GM04504 (cell line): ENCODE measurements around the gene RARRES1.

Source experiments
- DNase-seq: peaks from one replicate; pipeline ENCODE4 v3.0.0-alpha.2; 2012; ENCODE audit warnings: low read depth

The RARRES1 gene

DNA sequence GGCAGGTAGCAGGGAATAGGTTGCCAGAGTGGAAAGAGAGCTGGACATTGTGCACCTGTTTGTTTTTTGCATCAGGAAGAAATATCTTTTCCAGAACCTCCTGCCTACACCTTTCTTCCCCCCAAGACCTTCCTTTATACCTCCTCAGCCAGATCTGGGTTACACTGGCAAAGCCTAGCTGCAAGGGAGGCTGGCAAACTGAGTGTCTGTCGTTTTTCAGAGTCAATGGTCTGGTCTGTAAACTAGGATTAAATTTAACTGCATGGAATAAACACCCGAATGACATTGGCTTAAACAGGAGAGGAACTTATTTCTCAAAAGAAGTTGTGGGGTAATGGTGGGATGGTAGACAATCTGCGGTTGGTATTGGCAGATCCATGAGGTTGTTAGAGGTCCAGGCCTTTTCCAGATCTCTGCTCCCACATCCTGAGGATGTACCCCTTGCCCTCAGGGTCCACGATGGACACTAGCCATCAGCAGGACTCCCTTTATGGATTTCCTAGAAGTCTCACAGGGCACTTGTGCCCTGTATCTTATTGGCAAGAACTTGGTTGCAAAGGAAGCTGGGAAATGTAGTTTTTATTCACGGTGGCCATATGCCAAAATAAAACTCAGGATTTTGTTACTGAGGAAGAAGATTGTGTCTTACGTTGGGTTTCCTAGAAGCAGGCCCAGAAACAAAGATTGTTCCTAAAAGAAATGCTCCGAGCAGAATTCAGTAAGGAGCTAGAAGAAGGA is 3.2 kb upstream of the RARRES1 start:
- DNase-seq: no peak

DNA sequence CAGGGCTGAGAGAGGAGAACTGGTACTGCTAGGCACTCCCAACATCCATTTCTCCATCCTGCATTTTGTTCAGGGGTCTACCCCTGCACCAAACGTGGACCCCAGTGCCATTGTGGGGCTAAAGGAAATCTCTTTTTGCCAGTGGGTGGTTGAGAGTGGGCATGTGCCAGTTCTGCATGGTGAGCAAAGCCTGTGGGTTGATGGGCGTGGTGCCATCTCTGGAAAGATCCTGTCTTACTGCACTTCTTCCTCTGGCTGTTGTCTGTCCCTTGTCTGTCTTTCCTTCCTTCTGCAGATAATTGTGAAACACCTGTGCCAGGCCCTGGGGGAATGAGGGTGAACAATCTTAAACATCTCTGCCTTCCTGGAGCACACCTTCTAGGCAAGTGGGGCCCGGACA is 1.4 kb upstream of the RARRES1 start:
- DNase-seq: no peak

GRCh38 chr3:158732856-158733200 is 571 bp upstream of the RARRES1 start:
- DNase-seq: no peak

GRCh38 chr3:158731486-158731885 is 771 bp downstream of the RARRES1 start:
- DNase-seq: no peak

DNA sequence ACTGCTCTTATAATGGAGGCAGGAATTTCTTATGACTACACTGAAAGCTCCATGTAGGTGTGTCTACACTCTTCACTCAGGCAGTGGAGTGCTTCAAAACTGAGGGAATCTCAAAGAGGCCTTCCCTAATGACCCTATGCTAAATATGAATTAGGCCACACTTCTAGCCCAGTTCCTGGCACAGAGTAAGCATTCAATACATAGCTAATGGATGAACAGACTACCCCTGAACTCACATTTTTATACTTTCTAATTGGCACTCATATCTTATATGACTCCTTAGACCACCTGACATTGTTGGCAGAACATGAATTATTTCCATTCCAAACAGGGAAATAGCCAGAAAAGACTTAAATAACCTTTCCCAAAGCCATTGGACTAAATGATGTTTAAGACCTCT is 3.4 kb downstream of the RARRES1 start:
- DNase-seq: no peak

DNA sequence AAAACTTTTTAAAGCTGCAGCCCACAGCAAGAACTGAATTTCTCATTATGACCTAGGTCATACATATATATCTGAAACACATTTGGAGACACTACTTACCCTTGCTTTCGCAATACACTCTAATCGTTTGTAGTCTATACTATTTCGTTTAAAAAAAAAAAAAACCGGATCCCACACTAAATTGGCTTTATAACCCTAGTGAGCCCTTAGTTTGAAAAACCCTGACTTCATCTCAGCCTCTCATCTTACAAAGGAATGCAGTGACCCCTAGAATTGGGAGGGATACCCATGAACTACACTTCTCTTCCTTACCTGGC is 4.2 kb downstream of the RARRES1 start:
- no peak for DNase-seq

DNA sequence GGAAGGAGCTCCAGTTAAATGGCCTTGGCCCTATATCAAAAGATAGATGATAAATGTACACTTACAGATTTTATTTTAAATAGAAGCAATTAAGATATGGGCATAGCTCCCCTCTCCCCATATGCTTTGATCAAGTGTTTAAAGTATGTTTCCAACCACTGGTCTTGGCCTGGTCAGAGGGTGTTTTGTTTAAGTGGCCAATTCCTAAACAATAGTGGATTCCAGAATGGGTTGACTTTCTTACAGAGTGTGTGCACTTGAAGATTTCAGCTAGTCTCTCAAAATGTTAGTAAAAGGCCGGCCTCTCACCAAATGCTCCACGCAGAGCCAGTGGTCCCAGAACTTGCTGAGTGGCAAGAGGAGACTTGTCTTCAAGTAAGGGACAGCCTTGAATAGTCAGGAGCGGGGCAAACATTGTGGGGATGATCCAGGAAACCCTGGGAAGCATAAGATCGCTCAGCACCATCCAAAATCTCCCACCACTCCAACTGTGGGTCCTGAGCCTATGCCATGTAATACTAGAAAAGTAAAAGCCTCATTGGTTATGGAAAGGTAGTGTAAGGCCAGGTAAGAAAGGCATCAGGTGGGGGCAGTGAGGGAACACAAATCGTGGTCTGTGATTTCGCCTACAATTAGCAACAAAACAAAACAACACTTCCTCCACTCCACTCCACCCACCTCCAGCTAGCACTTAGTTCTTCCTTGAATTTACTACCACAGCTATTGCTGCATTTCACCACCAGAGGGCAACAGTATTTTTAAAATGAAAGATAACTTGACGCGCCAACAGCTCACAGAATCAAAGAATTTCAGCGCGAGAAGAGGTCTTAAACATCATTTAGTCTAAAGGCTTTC is 4.8 kb downstream of the RARRES1 start:
- peak; percentile 41 for DNase-seq

- DNase-seq: peak; percentile 89
Observed at GRCh38 chr3:158725348-158726011, 6.8 kb downstream of the RARRES1 start.

GRCh38 chr3:158723991-158724390 is 8.3 kb downstream of the RARRES1 start:
- DNase-seq: no peak

DNA sequence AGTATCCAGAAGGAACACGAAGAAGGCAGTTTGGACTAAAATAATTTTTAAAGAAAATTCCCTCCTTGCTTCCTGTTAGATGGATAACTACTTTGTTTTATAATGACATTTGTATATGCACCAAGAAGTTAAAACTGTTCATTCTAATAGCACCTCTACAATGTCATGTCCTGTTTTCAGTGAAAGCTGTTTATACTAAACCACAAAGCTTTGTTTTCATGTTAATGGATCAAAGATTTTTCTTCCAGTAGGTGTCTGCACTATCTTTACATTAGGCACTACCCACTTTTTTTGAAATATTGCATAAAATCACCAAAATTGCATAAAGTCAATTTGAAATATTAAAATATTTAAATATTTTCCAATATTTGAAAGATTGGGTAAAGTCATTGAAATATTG is 10.1 kb downstream of the RARRES1 start:
- no peak for DNase-seq

DNA sequence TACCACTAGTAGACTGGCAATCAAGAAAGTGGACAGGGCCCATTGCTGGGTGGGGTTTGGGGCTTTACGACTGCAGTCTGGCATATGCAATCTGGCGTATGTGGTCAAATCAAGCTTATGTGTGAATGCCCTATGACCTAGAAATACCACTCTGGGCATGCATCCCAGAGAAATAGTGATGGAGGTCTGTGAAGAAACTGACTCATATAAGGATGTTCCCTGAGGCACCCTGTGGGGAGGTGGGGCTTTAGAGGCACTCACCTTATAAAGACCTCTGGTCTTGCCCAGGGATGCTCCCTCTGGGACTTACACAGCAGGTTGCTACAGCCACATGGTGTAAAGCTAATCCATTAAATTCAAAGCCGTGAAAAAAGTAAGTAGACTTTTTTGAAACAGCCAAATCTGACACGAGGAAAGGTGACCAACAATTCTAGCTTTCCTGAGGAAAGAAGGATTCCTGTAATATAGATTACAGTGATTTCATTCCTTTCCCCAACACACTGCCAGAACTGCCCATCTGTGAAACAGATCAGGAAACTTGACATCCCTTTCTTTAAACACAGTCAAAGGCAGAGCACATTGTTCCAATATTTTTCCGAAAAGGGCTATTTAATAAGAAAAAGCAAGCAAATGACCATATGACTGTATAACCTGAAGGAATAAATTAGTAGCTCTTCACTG is 13.6 kb downstream of the RARRES1 start:
- DNase-seq: peak; percentile 88

- DNase-seq: no peak
Observed at GRCh38 chr3:158717576-158717975, 14.7 kb downstream of the RARRES1 start.

DNA sequence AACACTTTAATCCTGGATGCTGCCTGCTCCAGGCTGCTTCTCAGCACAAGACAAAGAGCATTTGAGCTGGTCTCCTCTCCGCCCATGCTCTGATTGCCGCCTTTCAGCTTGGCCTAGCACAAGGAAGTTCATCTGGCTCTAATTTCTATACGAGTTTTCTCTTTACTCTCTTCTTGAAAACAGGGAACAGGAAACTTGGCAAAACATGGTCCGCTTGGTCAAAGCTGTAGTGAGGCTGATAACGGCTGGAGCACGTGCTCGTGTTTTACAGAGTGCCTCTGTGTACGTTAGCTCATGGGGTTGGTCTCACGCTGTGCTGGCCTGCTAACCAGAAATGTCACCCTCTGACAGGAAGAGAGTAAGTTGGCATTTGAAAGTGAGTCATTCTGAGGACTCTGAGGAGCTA is 19.2 kb downstream of the RARRES1 start:
- DNase-seq: no peak

- no peak for DNase-seq
Observed at GRCh38 chr3:158712443-158712842, 19.8 kb downstream of the RARRES1 start.

GRCh38 chr3:158711886-158712285 is 20.4 kb downstream of the RARRES1 start:
- peak; percentile 45 for DNase-seq

- DNase-seq: no peak
Observed at GRCh38 chr3:158710601-158711000, 21.7 kb downstream of the RARRES1 start.

GRCh38 chr3:158709666-158710083 is 22.6 kb downstream of the RARRES1 start:
- DNase-seq: peak; percentile 98

- no peak for DNase-seq
Observed at GRCh38 chr3:158703566-158703965, 28.7 kb downstream of the RARRES1 start.

DNA sequence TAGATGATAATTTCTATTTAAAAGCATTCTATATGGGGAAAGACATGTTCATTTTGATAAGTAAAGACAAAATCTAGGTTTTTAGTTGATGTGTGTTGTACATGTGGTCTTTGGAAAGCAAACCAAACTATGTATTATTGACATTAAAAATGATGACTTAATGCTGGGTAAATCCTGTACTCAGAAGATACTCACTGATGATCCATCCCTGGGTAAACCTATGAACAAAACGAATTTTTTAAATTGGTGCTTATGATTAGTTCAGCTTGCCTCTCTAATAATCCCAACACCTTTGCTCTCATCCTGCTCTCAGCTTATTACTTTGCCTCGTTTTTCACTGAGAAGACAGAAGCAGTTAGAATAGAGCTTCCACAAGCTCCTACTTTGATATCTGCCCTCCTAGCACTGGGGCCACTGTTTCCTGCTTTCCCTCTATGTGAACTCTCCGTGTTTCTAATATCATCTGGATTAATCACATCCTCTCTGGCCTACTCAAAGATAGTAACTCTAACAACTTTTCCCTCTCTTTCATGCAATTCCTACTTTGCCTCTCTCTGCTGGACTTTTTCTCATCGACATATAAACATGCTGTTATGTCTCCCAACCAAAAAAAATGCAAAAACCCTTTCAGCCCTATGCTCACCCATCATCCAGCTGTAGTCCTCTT is 29.3 kb downstream of the RARRES1 start:
- DNase-seq: peak; percentile 38

DNA sequence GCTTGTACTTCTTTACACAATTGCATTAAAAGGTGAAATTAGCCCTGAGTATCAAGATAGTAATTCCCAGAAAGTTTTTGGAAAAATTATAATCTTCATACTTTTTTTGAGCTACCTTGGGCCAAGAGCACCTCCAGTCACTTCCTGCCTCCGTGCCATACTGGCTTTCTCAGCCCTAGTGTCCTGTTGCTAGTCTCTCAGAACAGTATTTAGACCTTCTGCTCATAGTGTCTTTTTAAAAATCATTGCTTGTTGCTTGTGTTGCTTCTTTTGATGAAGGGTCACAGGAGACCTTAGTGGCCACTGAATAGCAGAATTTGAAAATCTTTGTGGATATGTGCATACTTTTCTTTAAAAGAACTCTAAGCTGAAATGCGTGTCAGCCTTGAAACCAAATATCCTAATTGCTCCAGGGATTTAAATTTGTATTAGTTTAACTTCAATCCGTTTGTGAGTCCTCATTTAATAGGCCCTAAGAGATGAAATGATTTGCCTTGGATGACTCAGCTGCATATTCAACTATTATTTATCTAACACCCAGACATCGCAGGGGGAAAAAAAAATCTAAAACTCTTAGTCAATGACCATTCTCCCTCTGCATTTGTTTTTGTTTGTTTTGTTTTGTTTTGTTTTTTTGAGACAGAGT is 30.7 kb downstream of the RARRES1 start:
- DNase-seq: no peak

DNA sequence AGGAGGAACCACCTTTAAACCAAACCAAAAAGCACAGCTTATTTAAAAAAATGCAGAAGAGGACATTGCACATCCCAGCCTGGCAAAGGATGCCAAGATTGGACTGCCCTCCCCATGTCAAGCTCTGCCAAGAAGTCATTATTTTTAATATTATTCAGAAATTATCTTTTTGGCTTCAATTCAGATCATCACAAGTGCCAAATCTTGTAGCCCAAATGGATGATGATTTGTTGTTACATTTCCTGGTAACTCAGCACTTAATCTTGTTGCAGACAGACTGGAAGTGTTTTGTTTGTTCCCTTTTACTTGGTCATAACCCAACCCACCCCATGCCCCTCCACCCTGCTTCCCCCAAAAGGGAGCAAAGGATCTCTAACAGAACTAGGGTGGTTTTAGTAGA is 31.7 kb downstream of the RARRES1 start:
- DNase-seq: no peak
